ENCODE results near the gene CFAP73. TPM values are rescaled to one million over a fixed set of nuclear protein-coding genes. Genes with fewer than 3 reads are reported as not detected.
A peak's percentile ranks its signal among the peaks of the same experiment; 100 is the strongest.
"Not testable (repeated sequence)": the region's sequence is repeated elsewhere in the genome, so short reads cannot be mapped to it uniquely, and the experiment has no call there.

The CFAP73 gene
- total and polyA plus RNA-seq, 7 donors, result 0.17 to 0.35 (median 0.30) TPM; not detected in 4

DNA sequence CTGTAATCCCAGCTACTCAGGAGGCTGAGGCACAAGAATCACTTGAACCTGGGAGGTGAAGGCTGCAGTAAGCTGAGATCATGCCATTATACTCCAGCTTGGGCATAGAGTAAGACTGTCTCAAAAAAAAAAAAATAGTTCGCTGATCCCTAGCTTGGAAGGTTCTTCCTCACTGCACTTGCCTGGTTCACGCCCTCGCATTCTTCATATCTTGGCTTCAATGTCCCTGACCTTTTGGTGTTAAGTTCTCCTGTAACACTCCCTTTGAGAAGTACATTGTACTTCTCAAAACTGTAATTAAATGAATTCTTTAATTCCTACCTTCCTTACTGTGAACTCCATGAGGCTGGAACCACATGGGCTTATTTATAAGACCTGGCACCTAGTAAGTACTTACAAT is 55.3 kb downstream of the CFAP73 start:
- intact Hi-C loops (cut with DNase I), result no loop called here
- Histone ChIP-seq H3K4me1 (peaks cover 15% of the 10 kb centered on the region), H3K9me3 (no peaks in the 10 kb centered on the region), H3K36me3 (ENCODE audit: insufficient read depth in 1 of 2, low read depth in 1 of 2) (no peaks in the 10 kb centered on the region), H3K27me3 (ENCODE audit: insufficient read depth in 3 of 3, low read length in 2 of 3) (no peaks in the 10 kb centered on the region), H3K27ac (peak overlapping the region; percentile 50), H3K4me3 (no peak overlapping the region)
- WGBS, 3 donors, result 38 to 43% (median 40%) methylated on average over 3 of the region's 3 CpGs
- TF ChIP-seq, protein P1, sequence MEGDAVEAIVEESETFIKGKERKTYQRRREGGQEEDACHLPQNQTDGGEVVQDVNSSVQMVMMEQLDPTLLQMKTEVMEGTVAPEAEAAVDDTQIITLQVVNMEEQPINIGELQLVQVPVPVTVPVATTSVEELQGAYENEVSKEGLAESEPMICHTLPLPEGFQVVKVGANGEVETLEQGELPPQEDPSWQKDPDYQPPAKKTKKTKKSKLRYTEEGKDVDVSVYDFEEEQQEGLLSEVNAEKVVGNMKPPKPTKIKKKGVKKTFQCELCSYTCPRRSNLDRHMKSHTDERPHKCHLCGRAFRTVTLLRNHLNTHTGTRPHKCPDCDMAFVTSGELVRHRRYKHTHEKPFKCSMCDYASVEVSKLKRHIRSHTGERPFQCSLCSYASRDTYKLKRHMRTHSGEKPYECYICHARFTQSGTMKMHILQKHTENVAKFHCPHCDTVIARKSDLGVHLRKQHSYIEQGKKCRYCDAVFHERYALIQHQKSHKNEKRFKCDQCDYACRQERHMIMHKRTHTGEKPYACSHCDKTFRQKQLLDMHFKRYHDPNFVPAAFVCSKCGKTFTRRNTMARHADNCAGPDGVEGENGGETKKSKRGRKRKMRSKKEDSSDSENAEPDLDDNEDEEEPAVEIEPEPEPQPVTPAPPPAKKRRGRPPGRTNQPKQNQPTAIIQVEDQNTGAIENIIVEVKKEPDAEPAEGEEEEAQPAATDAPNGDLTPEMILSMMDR (IDR thresholded peaks at IDR 0.05), result no peak
- DNase-seq (no peak), ATAC-seq (peak in 3 of 4 donors; percentile 32 to 77 (median 77))

DNA sequence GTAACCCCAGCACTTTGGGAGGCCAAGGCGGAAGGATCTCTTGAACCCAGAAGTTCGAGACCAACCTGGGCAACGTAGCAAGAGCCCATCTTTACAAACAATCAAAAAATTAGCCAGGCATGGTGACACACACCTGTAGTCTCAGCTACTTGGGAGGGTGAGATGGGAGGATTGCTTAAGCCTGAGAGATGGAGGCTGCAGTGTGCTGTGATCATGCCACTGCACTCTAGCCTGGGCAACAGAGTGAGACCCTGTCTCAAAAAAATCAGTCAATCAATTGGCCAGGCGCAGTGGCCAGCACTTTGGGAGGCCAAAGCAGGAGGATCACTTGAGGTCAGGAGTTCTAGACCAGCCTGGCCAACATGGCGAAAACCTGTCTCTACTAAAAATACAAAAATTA is 57.3 kb downstream of the CFAP73 start:
- DNase-seq; H3K27me3 ChIP-seq (ENCODE audit: insufficient read depth in 3 of 3, low read length in 2 of 3); H3K4me3 ChIP-seq; intact Hi-C loops (cut with DNase I); H3K9me3 ChIP-seq; H3K27ac ChIP-seq; ATAC-seq; H3K36me3 ChIP-seq (ENCODE audit: insufficient read depth in 1 of 2, low read depth in 1 of 2): not testable (repeated sequence)
- 98 to 100% (median 100%) methylated on average over 5 of the region's 5 CpGs for WGBS, 3 donors
- peaks cover 15% of the 10 kb centered on the region for H3K4me1 ChIP-seq

DNA sequence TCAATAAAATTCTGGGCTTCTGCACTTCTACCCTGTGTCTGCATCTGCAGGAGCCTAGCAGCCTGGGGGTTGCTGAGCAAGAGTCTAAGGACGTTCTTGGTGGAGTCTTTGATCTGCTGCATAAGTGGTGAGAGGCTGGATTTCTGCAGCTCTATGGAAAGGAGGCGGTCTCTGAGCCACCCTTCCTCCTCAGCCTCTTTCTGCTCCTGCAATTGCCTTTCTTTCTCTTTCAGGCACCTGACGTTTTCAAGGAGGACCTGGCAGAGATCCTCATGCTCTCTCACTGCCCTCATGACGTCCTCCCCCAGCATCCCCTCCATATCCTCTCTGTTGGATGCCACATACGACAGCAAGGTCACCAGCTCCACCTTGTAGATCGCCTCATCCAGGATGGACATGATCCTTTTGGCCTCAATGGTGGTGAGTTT is 58.1 kb downstream of the CFAP73 start:
- ATAC-seq, result no peak
- 79 to 87% (median 85%) methylated on average over 6 of the region's 6 CpGs for WGBS, 3 donors

DNA sequence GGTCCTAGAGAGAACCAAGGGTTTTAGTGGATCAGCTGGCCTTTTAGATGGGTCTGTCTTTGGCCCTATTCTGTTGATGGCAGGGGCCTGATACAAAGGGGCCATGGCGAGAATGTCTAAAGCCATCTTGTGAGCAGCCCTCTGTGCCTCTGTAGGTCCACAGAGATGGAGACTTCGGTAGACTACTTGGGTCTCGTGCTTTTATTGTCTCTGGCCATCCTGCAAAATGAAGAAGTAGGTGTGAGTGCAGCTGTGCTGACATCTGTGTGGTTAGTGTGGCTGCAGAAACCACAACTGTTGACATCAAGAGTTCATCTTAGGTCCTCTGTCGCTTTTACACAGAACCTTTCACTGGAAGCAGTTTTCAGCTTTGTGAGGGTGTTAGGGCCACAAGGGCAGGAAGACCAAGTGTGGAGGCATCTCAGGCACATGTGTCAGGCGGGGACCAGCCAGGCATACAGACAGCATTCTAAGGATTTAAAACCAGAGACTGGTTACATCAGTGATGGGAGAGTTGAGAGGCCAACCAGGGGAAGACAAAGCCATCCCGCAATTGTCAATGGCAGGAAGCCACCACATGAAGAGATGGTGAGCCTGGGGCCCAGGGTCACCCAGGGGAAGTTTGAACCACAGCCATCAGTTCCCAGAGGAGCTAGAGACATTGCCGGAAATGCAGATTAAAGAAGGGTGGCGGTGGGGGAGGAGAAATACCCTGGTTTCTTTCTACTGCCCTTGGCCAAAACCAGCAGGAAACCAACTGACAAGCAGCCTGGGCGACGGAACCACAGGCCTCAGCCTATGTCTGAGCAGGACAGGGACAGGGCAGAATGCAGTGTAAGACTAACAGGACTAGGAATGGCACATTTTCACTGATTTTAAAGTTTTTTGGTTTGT is 58.8 kb downstream of the CFAP73 start:
- H3K4me1 ChIP-seq, result peaks cover 15% of the 10 kb centered on the region
- no peak overlapping the region for H3K27ac ChIP-seq
- no peak for DNase-seq
- TF ChIP-seq, protein P1 (IDR thresholded peaks at IDR 0.05), result no peak
- no peak overlapping the region for H3K4me3 ChIP-seq
- H3K36me3 ChIP-seq (ENCODE audit: insufficient read depth in 1 of 2, low read depth in 1 of 2), result no peaks in the 10 kb centered on the region
- no peaks in the 10 kb centered on the region for H3K9me3 ChIP-seq
- 64 to 69% (median 66%) methylated on average over 10 of the region's 10 CpGs for WGBS, 3 donors
- ATAC-seq, result peak in 3 of 4 donors; percentile 31 to 57 (median 49)
- H3K27me3 ChIP-seq (ENCODE audit: insufficient read depth in 3 of 3, low read length in 2 of 3), result no peaks in the 10 kb centered on the region
- intact Hi-C loops (cut with DNase I), result no loop called here

More for the DNA sequence above, 58.1 kb downstream of the CFAP73 start:
- H3K9me3 ChIP-seq, result no peaks in the 10 kb centered on the region
- H3K27me3 ChIP-seq (ENCODE audit: insufficient read depth in 3 of 3, low read length in 2 of 3), result no peaks in the 10 kb centered on the region
- H3K4me3 ChIP-seq, result no peak overlapping the region
- TF ChIP-seq, protein P1 (IDR thresholded peaks at IDR 0.05), result no peak
- intact Hi-C loops (cut with DNase I), result no loop called here
- H3K36me3 ChIP-seq (ENCODE audit: insufficient read depth in 1 of 2, low read depth in 1 of 2), result no peaks in the 10 kb centered on the region
- no peak overlapping the region for H3K27ac ChIP-seq
- peaks cover 15% of the 10 kb centered on the region for H3K4me1 ChIP-seq
- DNase-seq, result no peak

Other genes with a start within 250 kb of the CFAP73 start
- gene OAS1, start 242.8 kb upstream of the CFAP73 start, total RNA-seq, result 1 to 10 TPM; 1.8 to 3.7 (median 2.6) TPM
- gene OAS1, start 242.8 kb upstream of the CFAP73 start, polyA plus RNA-seq, result 1 to 10 TPM in 2 of 3 donors, under 1 TPM in 1; 0.45 to 2.5 (median 1.8) TPM
- 1 to 10 TPM; 1.5 to 6.7 (median 3.1) TPM for gene OAS3, start 211.2 kb upstream of the CFAP73 start, total RNA-seq
- 1 to 10 TPM; 1.1 to 1.7 (median 1.4) TPM for gene OAS3, start 211.2 kb upstream of the CFAP73 start, polyA plus RNA-seq
- gene OAS2, start 171.2 kb upstream of the CFAP73 start, total RNA-seq, result 1 to 10 TPM; 2.1 to 8.4 (median 3.7) TPM
- 1 to 10 TPM; 1.5 to 1.8 (median 1.7) TPM for gene OAS2, start 171.2 kb upstream of the CFAP73 start, polyA plus RNA-seq
- 1 to 10 TPM in 2 of 4 donors, under 1 TPM in 2; 0.49 to 2.4 (median 1.2) TPM for gene DTX1, start 93.0 kb upstream of the CFAP73 start, total RNA-seq
- under 1 TPM; 0.59 to 0.86 (median 0.69) TPM for gene DTX1, start 93.0 kb upstream of the CFAP73 start, polyA plus RNA-seq
- under 1 TPM in 1 of 4 donors, not detected in 3; 0.89 TPM for gene RASAL1, start 14.0 kb upstream of the CFAP73 start, total RNA-seq
- gene RASAL1, start 14.0 kb upstream of the CFAP73 start, polyA plus RNA-seq, result not detected
- gene DDX54, start 35.8 kb downstream of the CFAP73 start, total RNA-seq, result 10 to 100 TPM; 61.9 to 93.5 (median 81.5) TPM
- gene DDX54, start 35.8 kb downstream of the CFAP73 start, polyA plus RNA-seq, result 10 to 100 TPM; 53.6 to 88.7 (median 53.7) TPM
- 10 to 100 TPM; 13.0 to 19.4 (median 14.7) TPM for gene RITA1, start 36.0 kb downstream of the CFAP73 start, total RNA-seq
- gene RITA1, start 36.0 kb downstream of the CFAP73 start, polyA plus RNA-seq, result 10 to 100 TPM; 13.7 to 28.5 (median 15.5) TPM
- 10 to 100 TPM; 24.9 to 36.2 (median 27.0) TPM for gene TPCN1, start 71.7 kb downstream of the CFAP73 start, total RNA-seq
- gene TPCN1, start 71.7 kb downstream of the CFAP73 start, polyA plus RNA-seq, result 10 to 100 TPM in 2 of 3 donors, 1 to 10 TPM in 1; 7.6 to 33.7 (median 18.2) TPM
- gene SLC8B1, start 185.4 kb downstream of the CFAP73 start, total RNA-seq, result 10 to 100 TPM in 1 of 4 donors, 1 to 10 TPM in 3; 7.6 to 10.3 (median 9.5) TPM
- 1 to 10 TPM; 5.7 to 9.6 (median 5.7) TPM for gene SLC8B1, start 185.4 kb downstream of the CFAP73 start, polyA plus RNA-seq
- 10 to 100 TPM; 15.7 to 21.4 (median 20.1) TPM for gene PLBD2, start 208.9 kb downstream of the CFAP73 start, total RNA-seq
- 10 to 100 TPM in 1 of 3 donors, 1 to 10 TPM in 2; 5.2 to 14.0 (median 8.3) TPM for gene PLBD2, start 208.9 kb downstream of the CFAP73 start, polyA plus RNA-seq